Stimulated activated CD8-positive, alpha-beta memory T cell treated with anti-CD3 and anti-CD28 coated beads, Interleukin-2, amount 100 ng/mL, for 1 hour (primary cell): ENCODE results near the gene TNPO2.
"Not testable (repeated sequence)": the region's sequence is repeated elsewhere in the genome, so short reads cannot be mapped to it uniquely, and the experiment has no call there.

Experiments used
- DNase-seq, 2 donors: peaks; one replicate each; pipeline ENCODE4 v3.0.0-alpha.2; 2020; ENCODE audit warnings: low read depth in 2 of 2

TNPO2 gene

DNA sequence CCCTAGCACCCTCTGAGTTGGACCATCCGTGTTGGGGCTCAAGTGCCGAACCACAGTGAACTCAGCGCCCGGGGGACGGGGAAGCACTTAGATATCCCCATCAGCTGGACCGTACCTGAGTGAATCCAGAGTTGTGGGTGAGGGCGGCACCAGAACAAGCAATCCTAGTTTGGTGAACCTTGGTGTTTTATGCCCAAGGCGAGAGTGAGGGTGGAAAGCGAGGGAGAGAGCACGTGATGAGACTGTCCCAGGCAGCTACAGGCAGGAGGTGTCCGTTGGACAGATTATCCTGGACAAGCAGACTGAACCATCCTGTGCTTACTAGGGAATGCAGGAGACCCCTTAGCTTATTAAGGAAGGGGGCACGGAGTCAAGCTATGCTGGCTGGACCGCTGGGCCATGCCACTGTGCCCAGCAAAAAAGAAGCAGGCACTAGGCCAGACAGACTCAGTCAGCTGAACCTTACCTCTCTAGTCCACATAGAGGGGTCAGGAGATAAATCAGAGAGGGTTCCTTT, 14.2 kb upstream of the TNPO2 start:
- no peak for DNase-seq

DNA sequence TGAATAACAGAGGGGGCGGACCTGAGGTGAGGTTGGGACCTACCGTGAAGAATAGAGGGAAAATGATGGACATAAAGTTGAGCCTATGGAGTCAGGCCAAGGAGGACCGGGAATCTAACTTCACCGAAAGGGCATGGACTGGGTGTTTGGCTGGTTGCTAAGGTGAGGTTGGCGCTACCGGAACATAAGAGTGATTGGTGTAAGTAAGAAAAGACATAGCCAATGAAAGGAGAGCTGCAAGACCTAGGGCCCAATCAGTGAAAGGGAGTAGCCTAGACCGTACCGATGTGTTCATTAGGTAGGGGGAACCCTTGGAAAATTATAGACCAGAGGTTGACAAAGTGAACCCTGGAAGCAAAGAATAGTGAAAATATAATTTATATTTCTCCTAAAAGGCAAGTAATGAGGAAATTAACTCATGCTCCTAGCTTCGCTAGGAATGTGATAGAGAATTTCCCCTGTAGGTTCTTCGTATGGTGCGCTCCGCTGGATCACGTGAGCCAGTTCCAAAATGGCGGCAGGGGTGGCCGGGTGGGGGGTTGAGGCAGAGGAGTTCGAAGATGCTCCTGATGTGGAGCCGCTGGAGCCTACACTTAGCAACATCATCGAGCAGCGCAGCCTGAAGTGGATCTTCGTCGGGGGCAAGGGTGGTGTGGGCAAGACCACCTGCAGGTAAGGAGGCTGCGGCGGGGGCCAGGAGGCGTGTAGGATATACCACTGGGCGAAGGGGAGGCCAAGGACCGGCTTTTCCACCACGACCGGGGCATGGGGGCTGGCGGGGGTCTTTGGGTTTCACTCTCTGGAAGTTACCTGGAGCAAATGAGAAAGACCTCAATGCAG, 13.5 kb upstream of the TNPO2 start, which contains the start of gene GET3:
GET3 (plus strand) TSS at position 503 of the 840 bp plus-strand sequence; CDS start at position 512, 9 bp downstream.
- DNase-seq = peak; percentile 51 to 61

DNA sequence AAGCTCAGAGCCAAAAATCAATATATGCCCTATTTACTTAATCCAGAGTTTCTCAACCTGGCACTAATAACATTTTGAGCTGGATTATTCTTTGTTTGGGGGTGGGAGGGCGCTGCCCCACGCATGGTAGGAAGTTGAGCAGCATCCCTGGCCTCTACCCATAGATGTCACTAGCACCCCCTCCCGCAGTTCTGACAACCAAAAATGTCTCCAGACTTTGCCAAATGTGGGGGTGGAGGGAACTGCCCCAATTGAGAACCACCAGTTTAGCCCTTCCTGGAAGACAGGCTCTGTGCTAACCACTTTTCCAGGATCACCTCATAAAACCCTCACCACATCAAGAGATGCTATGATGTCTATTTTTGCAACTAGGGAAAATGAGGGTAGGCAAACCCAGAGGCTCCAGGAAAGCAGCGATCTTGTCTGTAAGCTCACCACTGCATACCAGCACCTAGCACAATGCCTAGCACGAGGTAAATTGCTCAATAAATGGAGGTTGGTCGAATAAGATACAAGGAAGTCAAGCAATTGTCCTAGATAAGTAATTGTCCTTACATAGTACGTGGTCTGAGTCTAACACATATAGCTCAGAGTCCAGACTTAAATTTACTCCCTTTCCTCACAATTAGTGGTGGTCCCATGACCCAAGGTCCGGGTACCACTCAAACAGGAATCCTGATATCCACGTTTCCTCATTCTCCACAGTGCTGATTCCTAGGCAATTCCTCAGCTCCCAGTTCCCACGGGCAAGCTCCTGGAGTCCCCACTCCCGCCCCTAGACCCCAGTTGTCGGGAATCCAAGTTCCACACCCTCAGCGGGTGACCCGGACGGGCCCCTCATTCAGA, 9.9 kb upstream of the TNPO2 start:
- DNase-seq = no peak

DNA sequence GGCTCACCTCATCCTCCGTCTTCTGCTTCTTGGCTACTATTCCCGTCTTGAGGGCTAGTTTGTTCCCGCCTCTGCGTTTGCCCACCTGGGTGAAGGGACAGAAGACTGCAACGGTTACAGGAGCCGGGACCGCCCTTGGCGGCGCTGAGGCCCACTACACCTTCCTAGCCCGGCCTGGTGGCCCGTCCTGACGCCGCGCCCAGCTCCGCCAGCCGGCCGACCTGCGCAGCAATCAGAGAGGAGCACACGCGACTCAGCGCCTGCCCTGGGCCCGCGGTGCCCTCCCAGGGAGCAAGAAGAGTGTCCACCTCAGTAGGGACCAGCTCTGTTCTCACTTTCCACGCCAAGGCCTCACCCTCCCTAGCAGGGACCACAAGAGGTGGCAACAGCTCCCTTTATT, 7.6 kb upstream of the TNPO2 start:
- no peak for DNase-seq

DNA sequence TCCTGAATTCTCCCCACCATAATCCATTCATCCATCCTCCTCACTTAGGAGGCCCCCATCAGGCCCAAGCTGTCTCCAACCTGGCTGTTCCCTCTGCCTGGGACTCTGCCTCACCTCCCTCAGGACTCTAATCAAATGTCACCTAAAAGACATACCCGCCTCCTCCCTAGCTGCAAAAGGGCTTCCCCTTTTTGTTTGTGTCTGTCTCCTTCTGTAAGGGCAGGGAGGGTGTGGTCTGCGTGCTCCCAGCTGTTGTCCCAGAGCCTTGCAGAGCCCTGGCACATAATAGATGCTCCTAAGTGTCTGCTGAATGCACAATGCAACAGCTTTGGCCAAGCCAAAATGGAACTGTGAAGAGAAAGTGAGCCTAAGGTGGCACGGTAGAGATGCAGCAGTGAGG, 6.3 kb upstream of the TNPO2 start:
- no peak for DNase-seq

DNA sequence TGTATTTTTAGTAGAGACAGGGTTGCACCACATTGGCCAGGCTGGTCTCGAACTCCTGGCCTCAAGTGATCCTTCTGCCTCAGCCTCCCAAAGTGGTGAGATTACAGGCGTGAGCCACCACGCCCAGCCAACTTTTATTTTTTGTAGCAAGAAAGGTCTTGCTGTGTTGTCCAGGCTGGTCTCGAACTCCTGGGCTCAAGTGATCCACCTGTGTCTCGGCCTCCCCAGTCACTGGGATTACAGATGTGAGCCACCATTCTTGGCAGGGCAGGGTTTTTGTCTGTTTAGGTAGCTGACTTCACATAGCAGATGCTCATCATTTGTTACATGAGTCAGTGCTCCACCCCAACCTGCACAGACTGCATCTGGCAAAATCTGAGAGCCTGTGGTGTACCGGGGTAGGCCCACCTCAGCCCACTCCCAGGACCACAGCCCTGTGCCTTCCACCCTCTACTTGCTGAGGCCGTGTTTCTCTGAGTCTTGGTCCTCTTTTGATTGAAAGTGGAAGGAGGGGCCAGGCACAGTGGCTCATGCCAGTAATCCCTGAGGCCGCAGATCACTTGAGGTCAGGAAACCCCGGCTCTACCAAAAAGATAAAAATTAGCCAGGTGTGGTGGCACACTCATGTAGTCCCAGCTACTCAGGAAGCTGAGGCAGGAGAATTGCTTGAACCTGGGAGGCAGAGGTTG, 4.2 kb upstream of the TNPO2 start:
- no peak for DNase-seq

DNA sequence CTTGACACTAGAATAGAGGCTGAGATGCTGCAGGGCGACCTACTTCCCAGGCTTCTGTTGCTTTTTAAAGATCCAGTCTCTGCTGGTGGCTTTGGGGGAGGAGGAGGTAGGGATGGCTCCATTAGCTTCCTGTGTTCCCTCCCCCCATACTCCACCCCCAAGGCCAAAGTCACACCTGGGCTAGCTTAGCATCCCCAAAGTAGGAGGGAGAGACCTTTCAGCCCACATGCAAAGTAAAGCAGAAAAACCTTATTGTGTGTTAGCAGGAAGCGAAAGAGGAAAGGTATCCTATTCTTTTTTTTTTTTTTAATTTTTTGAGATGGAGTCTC, 3.2 kb upstream of the TNPO2 start:
- DNase-seq = no peak

DNA sequence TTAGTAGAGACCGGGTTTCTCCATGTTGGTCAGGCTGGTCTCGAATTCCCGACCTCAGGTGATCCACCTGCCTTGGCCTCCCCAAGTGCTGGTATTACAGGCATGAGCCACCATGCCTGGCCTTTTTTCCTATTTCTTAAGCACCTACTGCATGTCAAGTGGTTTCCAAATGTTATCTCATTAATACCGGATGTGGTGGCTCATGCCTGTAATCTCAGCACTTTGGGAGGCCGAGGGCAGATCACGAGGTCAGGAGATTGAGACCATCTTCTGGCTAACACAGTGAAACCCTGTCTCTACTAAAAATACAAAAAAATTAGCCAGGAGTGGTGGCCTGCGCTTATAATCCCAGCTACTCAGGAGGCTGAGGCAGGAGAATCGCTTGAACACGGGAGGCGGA, 1.9 kb upstream of the TNPO2 start:
- DNase-seq = not testable (repeated sequence)

DNA sequence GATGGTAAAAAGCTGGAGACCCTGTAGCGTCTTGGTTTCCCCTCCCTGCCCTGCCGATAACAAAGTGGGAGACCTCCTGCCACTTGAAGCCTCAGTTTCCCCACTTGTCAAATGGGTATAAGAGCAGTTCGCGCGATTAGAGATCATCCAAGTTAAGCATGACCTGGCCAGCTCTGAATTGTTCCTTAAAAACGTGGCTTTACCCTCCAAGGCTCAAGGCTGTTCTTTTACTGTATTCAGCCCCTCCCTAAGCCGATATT, 421 bp downstream of the TNPO2 start:
- DNase-seq = no peak

DNA sequence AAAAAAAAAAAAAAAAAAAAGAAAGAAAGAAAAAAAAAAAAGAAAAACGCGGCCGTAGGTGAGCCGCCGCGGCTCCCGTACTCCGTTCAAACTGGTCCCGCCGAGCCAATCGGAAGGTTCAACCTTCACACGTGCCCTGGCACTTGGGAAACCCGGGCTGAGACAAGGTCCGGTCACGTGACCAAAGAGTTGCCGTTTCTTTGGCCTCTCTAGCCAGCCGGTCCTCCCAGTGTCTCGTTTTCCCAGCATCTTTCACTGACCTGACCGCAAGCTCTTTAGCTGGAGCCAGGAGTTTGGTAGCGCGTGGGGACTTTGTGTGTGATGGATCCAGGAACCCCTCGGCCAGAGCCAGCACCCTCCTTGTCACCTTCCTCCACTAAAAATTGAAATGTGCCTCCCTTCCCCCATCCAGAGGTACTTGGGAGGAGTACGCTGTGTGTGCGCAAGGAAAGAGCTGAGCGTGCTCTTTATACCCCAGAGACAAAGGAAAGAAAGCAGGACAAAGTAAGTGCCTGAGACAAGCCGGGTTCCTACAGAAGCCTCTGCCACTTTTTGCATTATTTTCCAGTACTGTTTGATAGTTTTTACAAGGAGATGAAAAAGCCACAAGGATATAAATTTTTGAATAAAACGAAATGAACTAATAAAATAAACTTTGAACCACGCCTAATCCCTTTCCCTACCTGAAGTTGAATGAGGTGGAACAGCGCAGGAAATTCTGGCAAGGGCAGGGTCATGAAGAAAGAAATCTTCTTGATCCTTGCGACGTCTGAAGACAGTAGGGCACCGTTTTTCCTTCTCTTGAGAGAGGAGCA, 959 bp downstream of the TNPO2 start:
- peak; percentile 82 to 89 for DNase-seq

DNA sequence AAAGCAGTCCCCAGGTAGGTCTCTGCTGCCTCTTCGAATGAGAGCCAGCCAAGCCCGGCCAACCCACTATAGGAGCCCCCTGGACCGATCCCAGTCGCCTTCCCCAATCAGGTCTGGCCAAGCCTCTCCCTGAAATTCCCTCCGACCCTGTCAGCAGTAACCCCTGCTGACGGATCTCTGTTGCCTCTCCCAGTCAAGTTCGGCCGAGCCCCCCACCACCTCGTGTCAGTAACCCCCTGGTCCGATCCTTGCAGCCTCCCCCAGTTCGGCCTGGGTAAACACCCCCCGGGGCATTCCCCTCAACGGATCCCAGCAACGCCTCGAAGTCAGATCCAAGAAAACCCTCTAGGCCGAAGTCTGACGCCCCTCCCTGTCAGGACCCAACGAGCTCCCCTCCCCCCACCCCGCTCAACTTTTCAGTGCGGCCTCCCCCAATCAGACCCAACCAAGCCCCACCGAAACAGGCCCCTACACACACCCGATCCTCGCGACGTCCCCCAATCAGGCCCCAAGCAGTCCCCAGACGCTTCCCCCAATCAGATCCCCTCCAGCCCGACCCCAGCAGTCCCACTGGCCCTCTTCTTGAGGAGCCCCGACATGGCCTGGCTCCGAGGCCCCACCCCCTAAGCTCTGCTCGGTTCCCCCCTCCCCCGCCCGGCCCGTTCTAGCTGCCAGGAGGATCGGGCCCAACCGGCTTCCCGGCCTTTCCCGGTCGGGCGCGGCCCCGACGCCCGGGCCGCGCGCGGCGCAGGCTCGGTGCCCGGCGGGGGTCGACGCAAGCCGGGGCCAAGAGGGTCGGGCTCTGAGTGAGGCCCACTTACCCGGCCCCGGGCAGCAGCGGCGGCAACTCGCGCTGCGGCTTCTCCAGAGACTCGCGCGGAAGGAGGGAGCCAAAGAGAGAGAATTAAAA, 1.8 kb downstream of the TNPO2 start:
- no peak for DNase-seq

DNA sequence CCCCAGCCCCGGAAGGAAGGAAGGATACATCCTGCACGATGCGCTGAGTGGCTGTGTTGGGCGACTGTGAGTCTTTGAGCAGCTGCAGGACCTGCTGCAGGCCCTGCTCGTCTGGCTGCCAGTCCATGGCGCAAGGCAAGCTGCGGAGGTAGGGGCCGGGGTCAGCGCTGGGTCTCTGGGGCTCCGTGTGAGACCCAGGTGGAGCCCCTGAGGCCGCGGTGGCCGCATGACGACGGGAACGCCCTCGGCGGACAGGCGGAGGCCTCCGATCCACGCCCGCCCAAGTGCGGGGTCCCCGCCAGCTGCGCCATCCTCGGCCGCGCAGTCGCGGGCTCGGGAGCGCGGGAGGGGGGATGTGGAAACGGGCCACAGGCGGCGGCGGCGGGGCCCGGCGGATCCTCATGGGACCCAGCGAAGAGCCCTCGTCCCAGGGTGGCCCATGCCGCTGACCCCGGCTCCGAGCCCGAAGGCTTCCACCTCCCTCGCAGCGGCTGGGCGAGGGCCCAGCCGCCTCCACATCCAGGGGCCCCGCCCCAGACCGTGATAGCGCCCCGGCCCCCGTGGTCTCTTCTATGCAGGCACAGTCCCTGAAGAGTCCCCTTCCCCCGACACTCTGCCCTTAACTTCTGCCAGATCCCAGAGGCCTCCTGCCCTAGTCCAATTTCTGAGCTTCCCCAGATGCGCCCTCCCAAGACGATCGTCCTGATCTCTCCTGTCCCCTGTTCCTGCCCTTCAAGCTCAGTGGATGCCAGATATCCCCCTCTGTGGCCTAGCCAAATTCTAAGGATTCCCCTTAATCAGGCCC, 2.7 kb downstream of the TNPO2 start:
- DNase-seq = no peak

DNA sequence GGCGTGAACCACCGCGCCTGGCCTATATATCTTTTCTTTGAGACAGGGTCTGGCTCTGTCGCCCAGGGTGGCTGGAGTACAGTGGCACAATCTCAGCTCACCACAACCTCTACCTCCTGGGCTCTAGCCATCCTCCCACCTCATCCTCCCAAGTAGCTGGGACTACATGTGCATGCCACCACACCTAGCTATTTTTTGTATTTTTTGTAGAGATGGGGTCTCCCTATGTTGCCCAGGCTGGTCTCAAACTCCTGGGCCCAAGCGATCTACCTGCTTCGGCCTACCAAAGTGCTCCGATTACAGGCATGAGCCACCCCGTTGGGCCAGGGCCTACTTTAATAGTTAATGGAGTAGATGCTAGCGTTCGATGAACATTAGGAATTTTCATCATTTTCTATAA, 3.4 kb downstream of the TNPO2 start:
- no peak for DNase-seq

DNA sequence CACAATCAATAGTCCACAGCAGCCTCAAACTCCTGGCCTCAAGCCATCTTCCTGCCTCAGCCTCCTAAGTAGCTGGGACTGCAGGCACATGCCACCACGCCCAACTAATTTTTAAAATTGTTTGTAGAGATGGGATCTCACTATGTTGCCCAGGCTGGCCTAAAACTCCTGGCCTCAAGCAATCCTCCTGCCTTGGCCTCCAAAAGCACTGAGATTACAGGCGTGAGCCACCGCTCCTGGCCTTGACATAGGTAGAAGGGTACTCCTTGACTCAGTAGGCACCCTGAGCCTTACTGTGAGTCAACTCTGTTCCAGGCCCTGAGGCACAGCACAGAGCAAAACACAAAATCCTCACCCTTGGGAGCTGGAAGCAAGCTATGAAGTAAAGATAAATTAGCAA, 7.8 kb downstream of the TNPO2 start:
- no peak for DNase-seq

DNA sequence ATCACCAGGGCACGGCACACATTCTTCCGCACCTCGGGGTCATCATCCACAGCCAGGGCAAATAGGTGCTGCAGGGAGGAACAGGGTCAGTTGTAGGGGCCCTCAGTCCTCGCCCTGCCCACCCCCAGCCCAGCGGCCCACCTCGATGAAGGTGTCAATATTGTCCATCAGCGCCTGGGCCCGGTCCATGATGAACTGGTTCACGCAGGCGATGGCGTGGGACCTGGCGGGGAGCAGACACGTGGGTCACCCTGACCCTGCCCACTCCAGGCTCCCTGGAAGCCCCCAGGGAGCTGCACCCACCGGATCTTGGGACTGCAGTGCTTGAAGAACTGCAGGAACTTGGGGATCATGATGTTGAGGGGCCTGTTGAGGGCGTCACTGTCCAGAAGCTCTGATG, 8.6 kb downstream of the TNPO2 start:
- DNase-seq = no peak

DNA sequence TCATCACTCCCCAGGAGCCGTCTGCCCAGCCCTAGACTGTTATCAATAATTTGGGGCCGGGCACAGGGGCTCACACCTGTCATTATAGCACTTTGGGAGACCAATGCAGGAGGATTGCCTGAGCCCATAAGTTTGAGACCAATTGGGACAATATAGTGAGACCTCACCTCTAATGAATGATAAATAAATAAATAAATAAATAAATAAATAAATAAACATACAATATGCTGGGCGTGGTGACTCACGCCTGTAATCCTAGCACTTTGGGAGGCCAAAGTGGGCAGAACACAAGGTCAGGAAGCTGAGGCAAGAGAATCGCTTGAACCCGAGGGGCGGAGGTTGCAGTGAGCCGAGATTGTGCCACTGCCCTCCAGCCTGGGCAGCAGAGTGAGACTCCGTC, 10.4 kb downstream of the TNPO2 start:
- not testable (repeated sequence) for DNase-seq

DNA sequence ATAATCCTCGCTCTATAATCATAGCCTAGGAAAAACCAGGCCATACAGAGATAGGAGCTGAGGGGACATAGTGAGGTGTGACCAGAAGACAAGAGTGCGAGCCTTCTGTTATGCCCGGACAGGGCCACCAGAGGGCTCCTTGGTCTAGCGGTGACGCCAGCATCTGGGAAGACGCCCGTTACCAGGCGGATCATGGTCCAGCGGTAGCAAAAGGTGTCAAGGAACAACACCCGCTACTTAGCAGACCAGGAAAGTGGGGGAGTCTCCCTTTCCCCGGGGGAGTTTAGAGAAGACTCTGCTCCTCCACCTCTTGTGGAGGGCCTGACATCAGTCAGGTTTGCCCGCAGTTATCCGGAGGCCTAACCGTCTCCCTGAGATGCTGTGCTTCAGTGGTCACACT, 11.7 kb downstream of the TNPO2 start:
- not testable (repeated sequence) for DNase-seq

DNA sequence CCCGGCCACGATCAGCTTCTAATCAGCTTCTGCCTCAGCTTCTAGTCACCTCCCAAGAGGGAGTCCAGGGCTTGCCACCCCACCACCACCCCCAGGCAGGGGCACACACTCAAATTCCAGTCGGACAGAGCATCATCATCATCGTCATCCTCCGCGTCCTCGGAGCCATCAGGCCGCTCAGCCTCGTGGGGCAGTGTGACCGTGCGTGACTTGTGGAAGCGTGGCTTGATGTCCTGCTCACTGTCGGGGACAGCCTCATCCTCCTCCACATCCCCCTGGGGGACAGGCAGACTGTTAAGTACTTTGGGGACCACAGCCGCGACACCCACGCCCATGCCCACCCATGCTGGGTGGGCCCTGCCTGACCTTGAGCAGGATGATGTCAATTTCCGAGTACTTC, 12.5 kb downstream of the TNPO2 start:
- no peak for DNase-seq

DNA sequence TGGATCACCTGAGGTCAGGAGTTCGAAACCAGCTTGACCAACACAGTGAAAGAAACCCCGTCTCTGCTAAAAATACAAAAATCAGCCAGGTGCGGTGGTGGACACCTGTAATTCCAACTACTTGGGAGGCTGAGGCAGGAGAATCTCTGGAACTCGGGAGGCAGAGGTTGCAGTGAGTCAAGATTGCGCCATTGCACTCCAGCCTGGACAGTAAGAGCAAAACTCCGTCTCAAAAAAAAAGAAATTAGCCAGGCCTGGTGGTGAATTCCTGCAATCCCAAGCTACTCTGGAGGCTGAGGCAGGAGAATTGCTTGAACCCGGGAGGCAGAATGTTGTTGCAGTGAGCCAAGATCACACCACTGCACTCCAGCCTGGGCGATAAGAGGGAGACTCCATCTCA, 15.1 kb downstream of the TNPO2 start:
- no peak for DNase-seq

DNA sequence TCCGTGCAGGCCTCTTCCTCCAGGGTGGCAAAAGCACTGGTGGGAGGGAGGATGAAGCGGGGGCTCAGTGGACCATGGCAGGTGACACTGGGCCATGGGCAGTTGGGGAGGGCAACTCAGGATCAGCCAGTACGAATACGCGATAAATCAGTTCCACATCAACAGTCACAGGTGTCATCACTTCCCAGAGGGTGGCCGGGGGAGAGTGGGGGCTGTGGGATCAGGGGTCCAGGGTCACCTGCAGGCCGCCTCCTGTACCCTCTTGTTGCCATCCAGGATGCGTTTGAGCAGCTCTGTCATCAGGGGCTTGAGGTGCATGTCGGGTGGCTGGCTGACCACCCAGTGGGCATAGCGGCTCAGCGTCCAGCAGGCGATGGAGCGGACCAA, 17.4 kb downstream of the TNPO2 start:
- no peak for DNase-seq
